Cerebellar cortex (tissue), 1 donor: ENCODE measurements around the gene PSMD3.
"Not testable (repeated sequence)": the region's sequence is repeated elsewhere in the genome, so short reads cannot be mapped to it uniquely, and the experiment has no call there.

Source experiments
- DNase-seq: peaks from one replicate; pipeline ENCODE4 v3.0.0-alpha.2; 2015; ENCODE audit warnings: low spot score

PSMD3 gene

DNA sequence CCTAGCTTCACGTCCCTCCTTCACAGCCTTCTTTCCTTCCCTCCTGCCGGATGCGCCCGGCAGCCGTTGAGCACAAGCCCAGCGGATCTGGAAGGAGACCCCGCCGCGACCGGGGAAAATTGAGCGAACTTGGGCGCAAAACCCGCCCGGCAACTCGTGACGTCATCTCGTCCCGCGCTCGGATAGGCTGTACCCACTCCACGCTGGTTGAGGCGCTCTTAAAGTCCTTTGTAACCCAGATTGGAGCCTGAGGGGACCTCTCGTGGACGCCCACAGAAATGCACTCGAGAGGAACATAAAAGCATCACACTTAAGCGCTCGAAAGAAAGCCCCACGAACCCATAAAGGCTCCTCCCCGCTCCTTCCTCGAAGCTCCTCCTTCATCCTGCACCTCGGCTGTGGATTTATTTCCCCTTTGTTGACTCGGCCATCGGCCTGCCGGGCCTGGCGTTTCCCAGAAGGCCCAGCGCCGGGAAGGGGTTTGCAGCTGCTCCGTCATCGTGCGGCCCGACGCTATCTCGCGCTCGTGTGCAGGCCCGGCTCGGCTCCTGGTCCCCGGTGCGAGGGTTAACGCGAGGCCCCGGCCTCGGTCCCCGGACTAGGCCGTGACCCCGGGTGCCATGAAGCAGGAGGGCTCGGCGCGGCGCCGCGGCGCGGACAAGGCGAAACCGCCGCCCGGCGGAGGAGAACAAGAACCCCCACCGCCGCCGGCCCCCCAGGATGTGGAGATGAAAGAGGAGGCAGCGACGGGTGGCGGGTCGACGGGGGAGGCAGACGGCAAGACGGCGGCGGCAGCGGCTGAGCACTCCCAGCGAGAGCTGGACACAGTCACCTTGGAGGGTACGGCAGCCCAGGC lies at the start of gene PSMD3:
Gene PSMD3 (plus strand): TSS at position 457 of the 856 bp plus-strand sequence. CDS start 164 bp downstream, at position 621.
- peak; percentile 100 for DNase-seq

DNA sequence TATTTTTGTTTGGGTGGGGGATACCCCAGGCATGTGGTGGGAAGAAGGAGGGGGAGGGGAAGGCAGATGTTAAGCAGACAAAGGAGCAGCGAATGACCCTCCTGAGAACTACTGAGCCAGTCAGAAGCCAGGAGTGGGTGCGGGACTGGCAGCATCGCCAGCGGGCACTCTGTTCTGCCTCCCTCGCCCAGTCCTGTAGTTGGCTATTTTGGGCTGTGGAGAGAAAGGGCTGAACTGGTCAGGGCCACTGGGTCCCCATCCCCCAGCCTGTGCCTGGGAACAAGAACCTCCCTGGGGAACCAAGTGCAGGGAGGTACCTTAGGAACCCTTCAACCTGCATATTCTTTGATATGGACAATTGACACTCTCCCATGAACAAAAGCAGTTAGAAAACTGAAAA lies 46.7 kb upstream of the PSMD3 start:
- DNase-seq, result no peak

GRCh38 chr17:39934324-39934723 lies 46.3 kb upstream of the PSMD3 start:
- no peak for DNase-seq

DNA sequence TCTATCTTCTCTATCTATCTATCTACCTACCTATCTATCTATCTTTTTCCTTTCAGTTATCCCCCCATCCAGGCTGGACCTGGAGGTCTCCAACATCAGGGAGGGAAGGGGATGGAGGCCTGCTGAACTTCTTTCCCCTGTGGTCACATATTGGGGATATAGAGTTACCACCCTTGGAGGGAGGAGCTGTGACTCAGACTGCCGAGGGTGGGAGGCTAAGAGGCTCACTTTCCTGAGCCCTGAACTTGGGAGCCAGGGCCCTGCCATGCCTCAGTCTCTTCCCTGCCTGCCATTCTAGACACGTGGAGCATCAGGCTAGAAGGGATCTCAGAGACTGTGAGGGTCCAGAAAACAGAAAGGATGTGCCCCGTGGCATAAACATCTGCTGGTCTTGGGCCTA lies 44.7 kb upstream of the PSMD3 start:
- no peak for DNase-seq

DNA sequence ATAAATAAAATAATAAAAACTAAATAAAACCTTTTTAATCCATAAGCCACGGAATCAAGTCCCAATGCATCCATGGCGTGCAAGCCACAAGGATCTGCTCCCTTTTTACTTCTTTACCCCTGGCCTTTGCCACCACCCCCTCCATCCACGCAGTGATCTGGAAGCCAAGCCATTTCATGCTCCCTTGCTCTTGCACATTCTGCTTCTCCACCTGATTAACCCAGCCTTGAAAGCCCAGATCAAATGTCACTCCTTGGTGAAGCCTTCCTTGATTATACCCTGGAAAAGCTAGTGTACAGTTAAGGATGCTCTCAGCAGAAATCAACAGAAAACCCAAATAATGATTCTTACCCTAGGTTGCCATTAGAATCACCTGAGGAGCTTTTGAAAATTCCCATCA lies 43.2 kb upstream of the PSMD3 start:
- DNase-seq, result no peak

DNA sequence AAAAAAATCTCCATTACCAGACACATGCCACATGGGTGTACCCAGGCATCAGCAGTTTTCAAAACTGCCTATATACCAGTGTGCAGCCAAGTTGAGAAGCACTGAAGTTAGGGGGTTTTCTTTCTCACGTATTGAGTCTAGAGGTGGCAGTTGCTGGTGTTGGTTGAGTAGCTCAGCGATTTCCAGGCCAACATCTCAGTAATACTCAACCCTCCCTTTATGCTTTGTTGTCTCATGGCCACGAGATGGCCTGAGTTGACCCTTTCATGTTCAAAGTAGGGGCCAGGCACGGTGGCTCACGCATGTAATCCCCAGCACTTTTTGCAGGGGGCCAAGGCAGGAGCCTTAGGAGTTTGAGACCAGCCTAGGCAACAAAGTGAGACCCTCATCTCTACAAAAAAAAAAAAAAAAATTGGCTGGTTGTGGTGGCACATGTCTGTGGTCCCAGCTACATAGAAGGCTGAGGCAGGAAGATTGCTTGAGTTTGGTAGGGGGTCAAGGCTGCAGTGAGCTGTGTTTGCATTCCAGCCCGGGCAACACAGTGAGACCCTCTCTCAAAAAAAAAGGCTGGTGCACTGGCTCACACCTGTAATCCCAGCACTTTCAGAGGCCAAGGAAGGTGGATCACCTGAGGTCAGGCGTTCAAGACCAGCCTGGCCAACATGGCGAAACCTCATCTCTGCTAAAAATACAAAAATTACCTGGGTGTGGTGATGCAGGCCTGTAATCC lies 42.3 kb upstream of the PSMD3 start:
- no peak for DNase-seq

GRCh38 chr17:39939106-39939505 lies 41.5 kb upstream of the PSMD3 start:
- no peak for DNase-seq

- DNase-seq, result no peak
Measured at GRCh38 chr17:39939588-39940419, 40.8 kb upstream of the PSMD3 start.

DNA sequence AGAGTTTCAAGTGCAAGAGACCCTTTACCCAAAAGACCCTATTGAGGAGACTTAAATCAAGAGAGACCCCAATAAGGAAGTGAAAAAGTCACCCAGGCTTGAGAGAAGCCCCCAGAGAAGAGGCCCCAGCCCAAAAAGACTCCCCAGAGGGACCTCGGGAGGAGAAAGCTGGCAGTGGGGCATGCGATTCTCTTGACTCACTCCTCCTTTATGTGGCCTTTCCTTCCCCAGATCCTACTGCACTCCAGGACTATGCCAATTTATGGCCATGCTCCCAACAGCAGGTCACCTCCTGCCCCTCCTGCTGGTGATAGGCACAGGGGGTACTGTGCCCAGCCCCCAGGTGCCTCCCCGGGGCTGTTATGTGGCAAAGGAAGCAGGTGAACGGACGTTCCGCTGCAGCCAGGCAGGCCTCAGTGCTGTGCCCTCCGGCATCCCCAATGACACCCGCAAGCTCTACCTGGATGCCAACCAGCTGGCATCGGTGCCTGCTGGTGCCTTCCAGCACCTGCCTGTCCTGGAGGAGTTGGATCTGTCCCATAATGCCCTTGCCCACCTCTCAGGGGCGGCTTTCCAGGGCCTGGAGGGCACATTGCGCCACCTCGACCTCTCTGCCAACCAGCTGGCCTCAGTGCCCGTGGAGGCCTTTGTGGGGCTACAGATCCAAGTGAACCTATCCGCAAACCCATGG lies 36.8 kb upstream of the PSMD3 start:
- peak; percentile 35 for DNase-seq

GRCh38 chr17:39944393-39944711 lies 36.3 kb upstream of the PSMD3 start:
- DNase-seq, result no peak

- no peak for DNase-seq
Measured at GRCh38 chr17:39946551-39947330, 33.9 kb upstream of the PSMD3 start.

DNA sequence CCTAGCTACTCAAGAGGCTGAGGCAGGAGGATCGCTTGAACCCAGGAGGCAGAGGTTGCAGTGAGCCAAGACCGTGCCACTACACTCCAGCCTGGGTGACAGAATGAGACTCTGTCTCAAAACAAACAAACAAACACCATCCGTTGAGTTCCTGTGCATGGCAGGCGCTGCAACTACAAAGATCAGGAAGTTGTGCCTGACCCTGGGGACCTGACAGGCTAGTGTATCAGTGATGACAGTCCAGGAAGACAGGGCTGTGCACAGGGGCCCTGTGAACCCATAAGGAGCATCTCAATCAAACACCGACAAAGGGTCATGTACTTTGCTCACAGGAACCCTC lies 32.1 kb upstream of the PSMD3 start:
- DNase-seq, result not testable (repeated sequence)

DNA sequence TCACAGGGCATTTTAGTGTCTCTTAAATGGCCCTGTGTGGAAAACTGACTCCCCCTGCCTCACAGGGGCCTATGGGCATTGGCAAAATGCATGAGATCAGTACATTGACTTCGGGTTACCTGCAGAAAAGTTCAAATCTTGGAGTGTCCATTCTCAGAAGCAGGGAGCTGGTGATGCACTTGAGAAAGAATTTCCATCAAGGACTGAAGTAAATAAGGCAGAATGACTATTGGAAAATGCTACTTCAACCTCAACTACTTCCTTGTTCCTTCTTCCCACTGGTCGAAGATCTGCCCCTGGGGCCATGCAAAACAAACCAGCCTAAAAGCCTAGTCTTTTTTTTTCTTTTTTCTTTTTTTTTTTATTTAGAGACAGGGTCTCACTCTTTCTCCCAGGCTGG lies 31.6 kb upstream of the PSMD3 start:
- DNase-seq, result no peak

DNA sequence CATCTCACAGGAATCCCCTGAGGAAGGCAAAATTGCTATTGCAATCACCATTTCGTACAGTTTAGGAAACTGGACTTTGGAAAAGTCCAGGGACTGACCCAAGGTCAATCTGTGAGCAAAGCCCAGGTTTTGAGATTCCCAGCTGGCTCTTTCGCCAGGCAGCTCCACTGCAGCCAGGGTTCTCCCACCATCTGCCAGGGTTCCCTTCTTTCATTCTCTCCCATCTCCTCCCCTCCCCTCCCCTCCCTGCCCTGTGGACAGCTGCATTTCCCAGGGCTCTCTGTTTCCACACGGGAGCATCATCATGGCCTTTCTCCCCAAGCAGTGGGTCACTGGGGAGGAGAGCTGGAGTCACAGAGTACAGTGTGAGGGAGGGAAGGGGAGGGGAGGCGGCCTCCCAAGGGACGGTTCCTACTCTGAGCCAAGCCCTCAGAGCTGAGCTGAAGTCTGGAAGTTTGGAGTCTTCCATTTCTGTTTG lies 29.7 kb upstream of the PSMD3 start:
- no peak for DNase-seq

GRCh38 chr17:39951924-39952679 lies 28.5 kb upstream of the PSMD3 start:
- DNase-seq, result no peak

GRCh38 chr17:39952680-39953470 lies 27.7 kb upstream of the PSMD3 start:
- DNase-seq, result peak; percentile 96

DNA sequence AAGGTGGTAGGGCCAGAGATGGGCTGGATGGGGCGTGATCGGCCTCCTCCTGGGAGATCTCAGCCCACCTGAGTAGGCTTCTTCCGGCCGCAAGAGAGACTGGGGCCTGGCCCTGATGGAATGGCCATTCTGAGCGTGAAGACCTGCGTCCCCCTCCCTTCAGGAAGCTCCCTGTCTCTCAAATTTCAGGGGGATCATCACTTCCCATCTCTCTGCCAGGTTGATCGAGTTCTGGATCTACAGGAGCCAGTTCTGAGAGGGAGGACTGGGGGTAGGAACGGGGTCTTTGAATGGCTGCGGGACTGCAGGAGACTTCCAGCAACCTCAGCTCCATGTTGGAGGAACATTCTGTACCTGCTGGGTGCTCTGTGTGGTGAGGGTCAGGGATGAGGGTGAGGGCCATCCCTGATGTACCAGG lies 27.1 kb upstream of the PSMD3 start:
- DNase-seq, result no peak

DNA sequence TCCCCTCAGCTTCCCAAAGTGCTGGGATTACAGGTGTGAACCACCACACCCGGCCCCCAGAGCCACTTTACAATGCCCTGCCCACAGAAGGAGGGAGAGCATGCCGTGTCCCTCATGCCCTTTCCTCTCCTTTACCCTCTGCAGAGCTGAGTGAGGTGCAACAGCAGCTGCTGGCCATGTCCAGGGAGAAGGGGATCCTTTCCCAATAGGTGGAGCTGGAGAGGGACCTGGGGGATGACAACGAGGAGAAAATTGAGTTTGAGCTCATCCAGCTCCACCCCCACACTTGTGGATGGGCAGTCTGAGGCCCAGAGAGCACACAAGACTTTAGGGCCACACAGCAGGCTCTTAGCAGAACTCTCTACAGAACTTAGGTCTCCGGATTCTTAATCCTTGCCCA lies 25.7 kb upstream of the PSMD3 start:
- no peak for DNase-seq

DNA sequence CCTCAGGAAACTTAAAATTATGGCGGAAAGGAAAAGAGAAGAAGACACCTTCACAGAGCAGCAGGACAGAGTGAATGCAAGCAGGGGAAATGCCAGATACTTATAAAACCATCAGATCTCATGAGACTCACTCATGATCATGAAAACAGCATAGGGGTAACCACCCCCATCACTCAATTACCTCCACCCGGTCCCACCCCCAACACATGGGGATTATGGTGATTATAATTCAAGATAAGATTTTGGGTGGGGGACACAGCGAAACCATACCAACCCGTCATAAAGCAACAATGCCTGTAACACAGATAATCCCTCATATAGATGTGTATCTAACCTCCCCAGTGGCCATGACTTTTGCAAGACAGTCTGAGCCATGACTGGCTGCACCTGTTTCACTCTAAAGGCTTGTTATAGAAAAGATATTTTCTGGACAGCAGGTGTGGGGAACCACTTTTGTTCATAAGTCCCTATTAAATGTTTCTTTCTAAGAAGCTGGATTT lies 24.8 kb upstream of the PSMD3 start:
- DNase-seq, result no peak
